ENCODE data around the gene GTPBP6.

GRCh38 chrX:276581-277201, 41.9 kb downstream of the GTPBP6 start:
- TF ChIP-seq, protein P1, sequence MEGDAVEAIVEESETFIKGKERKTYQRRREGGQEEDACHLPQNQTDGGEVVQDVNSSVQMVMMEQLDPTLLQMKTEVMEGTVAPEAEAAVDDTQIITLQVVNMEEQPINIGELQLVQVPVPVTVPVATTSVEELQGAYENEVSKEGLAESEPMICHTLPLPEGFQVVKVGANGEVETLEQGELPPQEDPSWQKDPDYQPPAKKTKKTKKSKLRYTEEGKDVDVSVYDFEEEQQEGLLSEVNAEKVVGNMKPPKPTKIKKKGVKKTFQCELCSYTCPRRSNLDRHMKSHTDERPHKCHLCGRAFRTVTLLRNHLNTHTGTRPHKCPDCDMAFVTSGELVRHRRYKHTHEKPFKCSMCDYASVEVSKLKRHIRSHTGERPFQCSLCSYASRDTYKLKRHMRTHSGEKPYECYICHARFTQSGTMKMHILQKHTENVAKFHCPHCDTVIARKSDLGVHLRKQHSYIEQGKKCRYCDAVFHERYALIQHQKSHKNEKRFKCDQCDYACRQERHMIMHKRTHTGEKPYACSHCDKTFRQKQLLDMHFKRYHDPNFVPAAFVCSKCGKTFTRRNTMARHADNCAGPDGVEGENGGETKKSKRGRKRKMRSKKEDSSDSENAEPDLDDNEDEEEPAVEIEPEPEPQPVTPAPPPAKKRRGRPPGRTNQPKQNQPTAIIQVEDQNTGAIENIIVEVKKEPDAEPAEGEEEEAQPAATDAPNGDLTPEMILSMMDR (IDR thresholded peaks at IDR 0.05) = no peak
- TF ChIP-seq POLR2AphosphoS5 (IDR thresholded peaks at IDR 0.05; ENCODE audit: low read depth, low read length) = no peak
- TF ChIP-seq TCF7L2 (IDR thresholded peaks at IDR 0.05; ENCODE audit: low read depth, low read length) = no peak
- TF ChIP-seq SIN3A (IDR thresholded peaks at IDR 0.05; ENCODE audit: borderline replicate concordance, insufficient read depth, low read depth, low read length) = no peak

Measured in Panc1 (cell line).